NCI-H2029 treated with DMSO at 0.1 percent for 48 hours (cell line): Measurements from ENCODE around the gene AUNIP.

Source experiments
- DNase-seq: peaks from one replicate; lab custom pipeline; 2025; lab: John Stamatoyannopoulos, UW

AUNIP gene

DNA sequence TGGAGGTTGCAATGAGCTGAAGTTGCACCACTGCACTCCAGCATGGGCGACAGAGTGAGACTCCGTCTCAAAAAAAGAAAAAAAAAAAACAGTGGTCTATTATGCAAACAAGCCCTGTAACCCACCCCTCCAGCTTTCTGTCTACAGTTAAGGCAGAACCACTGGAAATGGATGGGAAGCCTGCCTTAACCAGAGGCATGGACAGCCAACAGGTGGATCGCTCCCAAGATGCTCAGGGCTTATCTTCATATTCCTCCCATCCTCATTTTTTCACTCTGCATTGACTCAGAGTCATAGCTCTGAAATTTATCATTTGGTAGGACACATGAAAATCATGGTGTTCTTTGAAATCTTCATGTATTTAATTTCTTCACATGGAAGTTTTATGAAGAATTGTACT is 30.8 kb downstream of the AUNIP start:
- DNase-seq, result no peak

DNA sequence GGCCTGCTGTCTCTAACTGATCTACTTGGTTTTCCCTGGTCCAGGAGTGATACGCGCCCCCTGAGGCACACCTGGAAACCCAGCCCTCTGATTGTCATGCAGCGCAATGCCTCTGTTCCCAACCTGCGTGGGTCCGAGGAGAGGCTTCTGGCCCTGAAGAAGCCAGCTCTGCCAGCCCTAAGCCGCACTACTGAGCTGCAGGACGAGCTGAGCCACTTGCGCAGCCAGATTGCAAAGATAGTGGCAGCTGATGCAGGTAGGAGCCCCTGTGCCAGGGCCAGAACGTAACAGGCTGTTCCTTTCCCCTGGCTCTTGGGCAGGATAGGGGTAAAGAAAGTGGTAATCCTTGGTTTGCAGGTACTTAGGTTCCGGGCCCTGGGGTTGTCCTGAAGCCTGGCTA is 32.7 kb downstream of the AUNIP start:
- no peak for DNase-seq

DNA sequence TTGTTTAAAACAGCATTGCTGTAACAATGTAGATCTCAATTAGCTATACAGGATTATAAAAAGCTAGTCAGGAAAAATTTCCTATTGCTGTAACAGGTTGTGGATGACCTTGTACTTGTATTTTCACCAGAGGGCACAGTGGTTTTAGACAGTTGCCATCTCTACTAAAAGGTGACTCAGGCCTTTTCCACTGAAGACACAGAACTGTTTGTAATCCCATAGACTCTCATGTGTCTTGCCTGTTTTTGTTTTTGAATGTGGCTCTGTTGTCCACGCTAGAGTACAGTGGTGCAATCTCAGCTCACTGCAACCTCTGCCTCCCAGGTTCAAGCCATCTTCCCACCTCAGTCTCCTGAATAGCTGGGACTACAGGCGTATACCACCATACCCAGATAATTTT is 33.7 kb downstream of the AUNIP start:
- no peak for DNase-seq

DNA sequence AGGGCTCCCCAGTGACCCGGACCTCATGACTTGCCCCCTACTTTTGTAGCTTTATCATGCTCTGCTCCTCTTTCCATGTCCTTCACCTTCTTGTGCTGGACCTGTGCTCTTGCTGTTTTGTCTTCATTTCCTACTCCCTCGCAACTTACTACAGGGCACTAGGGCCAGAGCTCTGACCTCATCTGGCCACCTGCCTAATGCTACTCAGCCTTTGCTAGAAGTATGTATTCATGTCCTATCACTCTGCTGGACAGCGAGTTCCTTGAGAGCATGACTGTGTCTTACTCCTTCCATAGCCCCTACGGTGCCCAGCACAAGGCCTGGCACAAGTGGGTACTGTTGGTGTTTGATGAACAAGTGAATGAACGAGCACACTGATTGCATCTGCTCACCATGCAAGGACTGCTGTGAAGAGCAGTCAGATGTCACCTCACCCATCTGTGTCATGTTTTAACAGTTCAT is 37.6 kb downstream of the AUNIP start:
- no peak for DNase-seq

DNA sequence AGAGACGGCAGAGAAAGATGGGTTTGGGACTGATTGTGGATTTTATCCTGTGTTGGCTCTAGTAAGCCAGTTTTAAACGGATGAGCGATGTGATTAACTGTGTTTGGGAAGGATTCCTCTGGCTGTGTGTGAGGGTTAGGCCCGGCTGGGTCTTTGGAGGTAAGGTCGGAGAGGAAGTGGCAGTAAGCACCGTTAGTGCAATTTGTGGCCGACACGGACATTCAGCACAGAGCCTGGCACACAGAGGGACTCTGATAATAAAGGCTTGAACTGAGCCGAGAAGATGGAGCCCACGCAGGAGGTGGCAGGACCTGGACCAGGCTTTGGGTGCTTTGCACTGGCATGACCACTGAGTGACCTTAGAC is 38.2 kb downstream of the AUNIP start:
- no peak for DNase-seq

DNA sequence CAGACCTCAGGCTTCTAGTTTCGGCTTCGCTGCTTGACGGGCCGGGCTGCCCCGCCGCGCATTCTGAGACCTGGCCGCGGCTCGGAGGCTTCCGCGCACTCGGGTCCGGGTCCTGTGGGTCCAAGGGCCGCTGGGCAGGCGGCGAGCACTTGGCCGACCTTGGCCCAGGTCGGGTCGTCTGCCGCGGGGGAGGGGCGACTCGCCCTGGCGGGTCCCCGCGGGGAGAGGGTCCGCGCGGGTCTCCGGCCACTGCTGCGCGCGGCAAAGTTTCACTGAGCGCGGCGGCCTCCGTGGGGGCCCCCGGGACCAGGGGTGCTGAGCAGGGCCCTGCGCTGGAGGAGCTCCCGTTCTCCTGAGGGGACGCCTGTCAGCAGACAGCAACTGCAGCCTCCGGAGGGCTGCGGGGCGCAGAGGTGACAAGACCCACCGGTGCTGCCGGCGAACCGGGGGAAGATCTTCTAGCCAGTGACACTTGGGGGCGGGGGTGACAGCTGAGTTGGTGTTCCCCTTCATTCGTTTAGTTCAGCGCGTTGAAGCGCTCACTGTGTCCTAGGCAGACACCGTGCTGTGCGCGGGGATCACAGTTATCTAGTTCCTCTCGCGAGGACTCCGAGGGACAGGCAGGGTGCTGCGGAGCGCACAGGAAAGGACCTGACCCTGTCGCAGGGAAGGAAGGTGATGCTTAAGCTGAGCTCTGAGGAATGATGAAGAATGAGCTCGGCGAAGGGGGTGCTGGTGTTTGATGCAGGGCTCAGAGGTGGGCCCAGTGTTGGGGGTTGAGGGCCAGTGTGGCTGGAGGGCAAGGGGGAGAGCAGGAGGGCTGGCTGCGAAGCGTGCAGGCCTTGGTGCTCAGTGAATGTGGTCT is 38.8 kb downstream of the AUNIP start:
- DNase-seq, result no peak

DNA sequence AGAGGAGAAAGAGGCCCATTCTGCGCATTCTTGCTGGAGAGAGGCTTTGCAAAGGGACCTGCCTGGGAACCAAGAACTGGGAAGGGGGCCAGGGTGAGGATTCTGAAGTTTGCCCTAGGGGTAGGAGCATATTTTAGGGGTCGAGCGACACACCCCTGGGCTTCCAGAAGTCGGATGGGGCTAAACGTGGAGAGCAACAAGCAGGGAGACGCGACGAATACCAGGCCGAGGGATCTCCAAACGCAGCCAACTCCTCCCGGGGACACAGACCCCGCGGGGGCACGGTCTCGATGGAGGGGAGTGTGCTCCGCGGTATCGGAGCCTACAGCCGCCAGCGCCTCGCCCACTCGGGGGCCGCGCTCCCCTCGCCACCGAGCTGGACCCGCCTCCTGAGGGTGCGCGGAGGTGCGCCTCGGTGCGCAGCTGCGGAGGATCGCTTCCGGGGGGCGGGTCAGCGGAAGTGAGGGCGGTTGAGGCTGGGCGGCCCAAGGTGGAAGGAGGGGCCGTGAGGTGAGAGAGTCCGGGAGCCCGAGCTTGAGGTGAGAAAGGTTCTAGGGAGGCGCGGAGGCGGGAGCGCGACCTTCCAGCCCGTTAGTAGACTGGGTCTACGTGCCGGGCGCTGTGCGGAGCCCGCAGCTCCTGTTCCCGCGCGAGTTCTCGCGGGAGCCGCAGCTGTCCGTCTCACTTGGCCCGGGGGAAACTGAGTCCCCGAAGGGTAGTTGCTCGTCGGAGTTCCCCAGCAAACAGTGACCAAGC is 39.6 kb downstream of the AUNIP start, which contains the start of gene MTFR1L:
MTFR1L (plus strand) TSS at position 464 of the 756 bp plus-strand sequence. CDS start 3,151 bp downstream, outside the sequence.
- peak; percentile 26 for DNase-seq

DNA sequence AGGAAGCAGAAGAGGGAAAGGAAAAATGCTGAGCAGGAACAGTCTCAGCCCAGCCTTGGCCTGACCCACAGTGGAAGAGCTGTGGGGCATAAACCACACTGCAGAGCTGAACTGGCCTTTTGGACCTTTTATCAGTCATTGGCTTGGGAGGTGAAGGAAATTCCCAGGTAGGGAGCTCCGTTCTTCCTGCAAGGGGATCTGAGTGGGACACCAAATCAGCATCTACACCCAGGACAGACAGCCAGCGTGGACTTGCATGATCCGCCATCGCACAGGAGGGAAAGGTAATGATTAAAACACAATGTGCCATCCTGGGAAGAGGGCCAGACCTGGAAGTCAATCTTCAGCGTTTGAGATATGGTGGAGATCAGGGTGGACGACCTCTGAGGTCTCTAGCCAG is 40.7 kb downstream of the AUNIP start:
- no peak for DNase-seq

DNA sequence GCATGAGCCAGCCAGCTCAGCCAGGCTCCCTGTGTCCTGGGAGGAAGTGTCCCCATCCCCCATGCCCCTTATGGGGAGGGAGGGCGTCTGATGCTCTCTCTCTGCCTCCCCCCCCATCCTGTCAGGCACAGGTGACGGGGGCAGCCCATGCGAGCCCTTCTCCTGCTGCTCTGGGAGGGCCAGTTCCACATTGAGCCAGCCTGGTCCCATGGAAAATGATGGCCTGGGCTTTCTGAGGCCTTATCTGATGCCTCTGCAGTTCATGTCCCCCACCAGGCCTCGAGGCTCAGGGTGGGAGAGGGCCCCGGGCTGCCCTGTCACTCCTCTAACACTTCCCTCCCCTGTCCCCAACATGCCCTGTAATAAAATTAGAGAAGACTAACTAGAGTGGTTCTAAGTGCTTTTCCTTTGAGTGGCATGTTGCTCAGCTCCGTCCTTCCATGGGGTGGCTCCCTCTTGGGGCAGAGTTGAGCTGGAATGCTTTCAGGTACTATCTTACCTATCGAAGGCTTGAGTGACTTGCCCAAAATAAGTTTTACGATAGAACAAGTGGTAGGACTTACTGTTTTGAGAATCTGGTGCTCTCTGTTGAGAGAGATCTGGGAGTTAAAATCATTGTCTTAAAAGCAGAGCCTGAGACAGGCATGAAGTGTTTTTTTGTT is 41.3 kb downstream of the AUNIP start:
- DNase-seq, result no peak

DNA sequence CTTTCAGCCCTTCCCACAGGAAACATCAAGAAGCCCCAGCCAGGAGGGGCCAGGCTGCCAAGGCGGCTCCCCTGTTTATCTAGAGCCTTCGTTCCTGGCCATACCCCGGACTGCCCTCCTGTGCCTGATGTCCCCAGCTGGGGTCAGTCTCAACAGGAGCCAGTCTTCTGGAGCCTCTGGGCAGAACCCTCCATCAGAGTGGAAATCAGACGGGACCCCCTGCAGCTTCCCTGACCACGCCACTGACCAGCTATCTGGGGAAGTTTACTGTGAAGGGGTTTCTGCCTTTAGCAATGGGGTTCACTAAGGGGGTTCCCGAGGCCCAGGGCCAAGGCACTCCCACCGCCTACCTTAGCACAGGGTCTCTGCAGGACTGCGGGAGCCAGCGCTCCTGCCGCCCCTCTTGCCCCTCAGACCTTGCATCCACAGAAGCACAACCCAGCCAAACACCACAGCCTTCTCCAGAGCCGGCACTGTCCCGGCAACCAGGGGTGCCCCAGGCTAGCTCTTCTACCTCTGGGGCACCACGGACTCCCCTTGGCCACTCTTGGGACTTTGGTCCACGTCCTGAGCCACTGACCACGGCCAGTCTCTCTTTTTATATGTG is 43.0 kb downstream of the AUNIP start:
- DNase-seq, result no peak

DNA sequence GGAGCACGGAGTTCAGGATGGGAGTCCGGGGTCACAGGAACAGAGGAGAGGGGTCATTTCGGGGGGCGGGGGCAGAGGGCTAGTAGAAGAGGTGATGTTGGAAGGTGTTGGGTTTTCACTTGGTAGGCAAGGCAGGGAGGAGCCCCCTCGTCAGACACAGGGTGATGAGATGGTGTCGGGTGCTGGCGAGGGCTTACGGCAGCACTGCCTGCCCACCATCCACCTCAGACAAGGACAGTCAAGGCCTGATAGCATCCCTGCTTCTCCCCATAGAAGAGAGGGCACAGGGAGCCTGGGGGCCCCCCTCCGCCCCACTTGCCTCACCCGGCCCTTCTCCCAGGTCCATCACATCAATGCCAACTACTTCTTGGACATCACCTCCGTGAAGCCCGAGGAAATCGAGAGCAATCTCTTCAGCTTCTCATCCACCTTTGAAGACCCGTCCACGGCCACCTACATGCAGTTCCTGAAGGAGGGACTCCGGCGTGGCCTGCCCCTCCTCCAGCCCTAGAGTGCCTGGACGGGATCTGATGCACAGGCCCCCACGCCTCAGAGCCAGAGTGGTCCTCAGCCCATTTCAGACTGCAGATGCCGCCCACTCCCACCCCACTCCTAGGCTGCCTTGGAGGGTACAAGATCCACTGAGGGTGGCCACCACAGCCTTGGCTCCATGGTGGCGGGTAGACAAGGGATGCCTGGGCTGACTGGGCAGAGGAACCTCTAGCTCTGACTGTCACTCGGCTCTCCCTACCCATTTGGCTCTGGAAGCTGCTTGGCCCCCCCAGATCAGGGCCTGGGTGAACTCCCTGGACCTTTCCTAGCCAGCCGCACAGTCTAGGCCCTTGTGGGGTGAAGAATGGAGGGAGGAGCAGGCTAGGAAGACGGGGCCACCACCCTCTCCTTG is 43.8 kb downstream of the AUNIP start:
- DNase-seq, result no peak

DNA sequence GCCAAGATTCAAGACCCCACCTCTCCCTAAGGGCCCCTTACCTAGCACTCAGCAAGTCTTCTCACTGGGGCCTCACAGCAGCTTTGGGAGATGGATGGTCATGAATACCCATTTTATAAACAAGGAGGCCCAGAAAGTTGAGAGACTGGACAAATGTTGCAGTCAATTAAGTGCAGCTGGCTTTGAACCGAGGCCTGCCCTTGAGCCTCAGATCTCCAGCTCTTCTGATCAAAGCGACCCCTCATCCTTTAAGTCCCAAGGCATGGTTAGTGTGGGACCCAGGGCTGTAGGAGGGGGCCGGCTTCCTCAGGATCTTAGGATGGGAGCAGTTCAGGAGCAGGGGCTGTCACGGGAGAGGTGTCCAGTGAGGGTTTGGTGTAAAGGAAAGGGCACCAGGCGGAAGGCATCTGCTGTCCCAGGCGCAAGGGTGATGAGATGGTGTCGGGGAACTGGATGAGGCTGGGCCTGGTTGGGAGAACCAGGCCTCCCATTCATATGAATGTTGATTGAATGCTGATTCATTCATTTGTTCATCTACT is 44.6 kb downstream of the AUNIP start:
- DNase-seq, result no peak

DNA sequence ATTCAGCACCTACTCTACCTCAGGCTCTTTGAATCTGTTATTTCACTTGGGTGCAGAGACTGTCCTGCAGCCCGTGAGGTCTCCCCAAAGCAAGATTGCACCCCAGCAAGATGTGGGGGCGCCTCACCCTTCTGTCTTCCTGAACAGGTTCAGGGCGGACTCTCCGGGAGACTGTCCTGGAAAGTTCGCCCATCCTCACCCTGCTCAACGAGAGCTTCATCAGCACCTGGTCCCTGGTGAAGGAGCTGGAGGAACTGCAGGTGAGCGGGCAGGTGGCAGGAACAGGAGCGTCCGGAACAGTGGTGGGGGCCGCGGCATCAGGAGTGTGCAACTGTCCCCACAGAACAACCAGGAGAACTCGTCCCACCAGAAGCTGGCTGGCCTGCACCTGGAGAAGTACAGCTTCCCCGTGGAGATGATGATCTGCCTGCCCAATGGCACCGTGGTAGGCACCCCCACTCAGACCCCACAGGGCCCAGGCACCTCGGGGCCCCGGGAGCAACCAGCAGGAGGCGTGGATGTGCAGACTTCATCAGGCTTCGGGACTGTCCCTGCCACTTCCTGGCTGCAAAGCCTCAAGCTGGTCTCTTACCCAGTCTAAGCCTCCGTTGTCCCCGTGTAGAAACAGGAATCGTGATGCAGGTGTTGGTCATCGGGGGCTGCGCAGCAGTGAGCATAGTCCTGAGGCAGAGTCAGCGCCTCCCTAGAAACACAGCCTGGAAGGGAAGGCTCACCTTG is 45.4 kb downstream of the AUNIP start:
- DNase-seq, result no peak

DNA sequence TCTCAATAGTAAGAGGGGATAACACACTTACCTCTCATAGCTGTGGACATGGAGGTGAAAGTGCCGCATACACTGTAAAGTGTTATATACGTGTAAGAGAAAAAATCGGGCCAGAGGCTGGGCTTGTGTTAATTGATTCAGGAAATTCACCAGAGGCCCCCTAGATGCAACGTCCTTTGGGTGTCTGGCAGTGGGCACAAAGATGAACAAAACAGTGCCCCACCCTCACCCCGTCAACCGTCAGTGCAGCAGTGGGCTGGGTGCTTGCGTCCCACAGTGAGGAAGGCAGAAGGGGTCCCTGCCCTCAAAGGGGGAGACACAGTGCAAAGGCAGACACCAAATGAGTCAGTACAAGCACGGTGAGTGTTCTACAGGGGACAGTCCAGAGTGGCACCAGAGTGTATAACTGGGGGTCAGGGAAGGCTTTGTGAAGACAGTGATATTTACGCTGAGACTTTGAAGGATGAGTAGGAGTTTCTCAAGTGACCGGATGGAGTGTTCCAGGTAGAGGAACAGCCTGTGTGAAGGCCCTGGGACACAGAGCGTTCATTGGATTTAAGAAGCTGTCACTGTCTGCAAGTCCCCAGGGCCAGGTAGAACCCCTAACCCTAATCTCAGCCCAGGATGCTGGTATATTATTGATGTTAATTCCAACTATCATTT is 46.1 kb downstream of the AUNIP start:
- no peak for DNase-seq

DNA sequence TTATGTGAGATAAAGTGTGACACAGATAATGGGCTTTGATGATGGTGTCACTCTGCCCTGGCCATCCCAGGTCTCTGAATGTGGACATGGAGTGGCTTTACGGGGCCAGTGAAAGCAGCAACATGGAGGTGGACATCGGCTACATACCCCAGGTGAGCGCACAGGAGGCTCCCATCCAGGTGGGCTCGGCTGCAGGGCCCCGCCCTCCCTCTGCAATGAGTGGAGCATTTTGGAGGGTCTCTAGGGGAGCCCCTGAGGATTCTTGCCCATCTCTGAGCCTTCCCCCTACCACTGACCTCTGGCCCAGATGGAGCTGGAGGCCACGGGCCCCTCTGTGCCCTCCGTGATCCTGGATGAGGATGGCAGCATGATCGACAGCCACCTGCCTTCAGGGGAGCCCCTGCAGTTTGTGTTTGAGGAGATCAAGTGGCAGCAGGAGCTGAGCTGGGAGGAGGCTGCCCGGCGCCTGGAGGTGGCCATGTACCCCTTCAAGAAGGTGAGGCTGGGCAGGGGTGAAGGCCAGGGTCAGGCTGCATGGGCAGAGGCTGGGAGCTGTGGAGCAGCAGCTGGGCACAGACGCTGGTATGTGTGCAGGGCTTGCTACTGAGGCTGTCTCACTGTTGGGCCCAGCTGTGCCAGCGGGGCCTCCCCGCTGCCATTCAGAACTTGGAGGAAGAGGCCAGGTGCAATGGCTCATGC is 47.7 kb downstream of the AUNIP start:
- DNase-seq, result no peak

DNA sequence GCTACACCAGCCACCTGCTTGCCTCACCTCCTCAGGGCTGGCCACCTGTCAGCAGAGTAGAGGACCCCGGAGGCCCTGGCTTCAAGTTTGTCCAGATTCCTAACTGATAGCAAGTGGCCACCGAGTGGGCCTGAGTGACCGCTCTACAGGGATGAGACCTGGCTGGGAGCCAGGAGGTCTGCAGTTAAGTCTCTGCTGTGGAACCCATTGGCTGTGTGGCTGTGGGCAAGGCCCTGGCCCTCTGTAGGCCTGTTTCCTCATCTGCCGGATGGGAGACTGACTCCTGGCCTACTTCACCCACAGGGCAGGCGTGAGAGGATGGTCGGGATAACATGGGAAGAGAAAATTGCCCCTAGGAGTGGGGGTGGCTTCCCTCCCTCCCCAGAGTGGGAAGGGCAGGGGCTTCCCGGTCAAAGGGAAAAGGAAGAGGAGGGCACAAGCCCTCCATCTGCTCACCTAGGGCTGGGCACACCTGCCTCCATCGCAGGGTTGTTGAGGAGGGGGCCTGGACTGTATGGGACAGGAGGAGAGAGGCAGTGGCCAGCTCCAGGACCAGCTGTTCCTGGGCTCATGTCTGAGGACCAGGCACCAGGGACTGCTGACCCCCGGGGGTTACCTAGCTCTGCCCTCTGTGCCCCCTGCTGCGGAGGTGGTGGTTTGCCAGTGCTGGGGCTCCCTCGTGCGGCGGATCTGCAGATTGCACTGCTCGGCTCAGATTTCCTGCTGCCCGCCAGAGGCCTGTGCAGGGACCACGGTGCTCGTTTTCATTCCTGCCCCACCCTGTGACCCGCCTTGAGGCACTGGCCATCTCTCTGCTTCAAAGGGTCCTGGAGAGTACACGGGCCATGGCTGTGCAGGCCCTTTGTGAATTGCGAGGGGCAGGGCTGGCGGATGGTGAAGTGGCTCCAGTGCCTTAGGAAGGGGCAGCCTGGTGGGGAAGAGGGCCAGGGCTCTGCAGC is 48.6 kb downstream of the AUNIP start:
- DNase-seq, result no peak

DNA sequence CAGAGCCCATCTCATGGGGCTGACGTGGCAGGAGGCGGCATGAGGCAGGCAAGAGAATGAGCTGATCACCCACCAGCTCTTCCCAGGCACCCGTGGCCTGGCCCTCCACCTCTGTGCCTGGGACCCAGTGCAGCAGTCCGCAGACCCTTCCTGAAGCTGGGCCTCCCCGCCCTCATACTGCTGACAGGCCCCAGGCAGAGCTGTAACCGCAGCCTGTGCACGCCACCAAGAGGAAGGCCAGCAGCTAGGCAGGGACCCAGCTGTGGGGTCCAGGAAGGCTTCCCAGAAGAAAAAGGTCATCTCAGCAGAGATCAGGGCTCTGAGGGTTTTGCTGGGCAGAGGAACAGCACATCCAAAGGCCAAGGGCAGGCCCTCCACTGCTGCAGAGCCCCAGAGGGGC is 49.3 kb downstream of the AUNIP start:
- no peak for DNase-seq
